CD4-positive, alpha-beta T cell treated with Interleukin-2 at 100 ng/mL for 4 hours (primary cell): ENCODE results near the gene WDR93.
"Not testable (repeated sequence)": the region's sequence is repeated elsewhere in the genome, so short reads cannot be mapped to it uniquely, and the experiment has no call there.

Source experiments
- DNase-seq: peaks from one replicate; pipeline ENCODE4 v3.0.0-alpha.2; 2020; ENCODE audit warnings: low spot score

WDR93 gene

GRCh38 chr15:89772932-89773583 is 82.4 kb downstream of the WDR93 start:
- no peak for DNase-seq

- DNase-seq = no peak
Observed at GRCh38 chr15:89774492-89774891, 83.9 kb downstream of the WDR93 start.

GRCh38 chr15:89775815-89776214 is 85.2 kb downstream of the WDR93 start:
- DNase-seq = no peak

GRCh38 chr15:89776274-89777072 is 85.9 kb downstream of the WDR93 start, which contains the start of gene MESP2:
Gene MESP2 (plus strand): TSS chr15:89776332. CDS start chr15:89776358, 26 bp downstream.
- DNase-seq = peak; percentile 33

- no peak for DNase-seq
Observed at GRCh38 chr15:89777073-89777751, 86.6 kb downstream of the WDR93 start.

- no peak for DNase-seq
Observed at GRCh38 chr15:89777782-89778380, 87.3 kb downstream of the WDR93 start.

- DNase-seq = no peak
Observed at GRCh38 chr15:89778861-89779260, 88.2 kb downstream of the WDR93 start.

GRCh38 chr15:89780601-89781000 is 90.0 kb downstream of the WDR93 start:
- no peak for DNase-seq

GRCh38 chr15:89781055-89781454 is 90.4 kb downstream of the WDR93 start:
- no peak for DNase-seq

- DNase-seq = no peak
Observed at GRCh38 chr15:89781891-89782618, 91.4 kb downstream of the WDR93 start.

- DNase-seq = not testable (repeated sequence)
Observed at GRCh38 chr15:89782619-89782950, 92.0 kb downstream of the WDR93 start.

GRCh38 chr15:89783111-89783860 is 92.7 kb downstream of the WDR93 start:
- no peak for DNase-seq

GRCh38 chr15:89783861-89784685 is 93.5 kb downstream of the WDR93 start:
- DNase-seq = no peak

- DNase-seq = no peak
Observed at GRCh38 chr15:89784686-89784960, 94.0 kb downstream of the WDR93 start.

GRCh38 chr15:89785064-89785773 is 94.6 kb downstream of the WDR93 start:
- DNase-seq = no peak

GRCh38 chr15:89785774-89786140 is 95.1 kb downstream of the WDR93 start:
- DNase-seq = no peak

- DNase-seq = no peak
Observed at GRCh38 chr15:89787944-89788343, 97.3 kb downstream of the WDR93 start.

- not testable (repeated sequence) for DNase-seq
Observed at GRCh38 chr15:89788585-89788984, 98.0 kb downstream of the WDR93 start.

- DNase-seq = no peak
Observed at GRCh38 chr15:89790206-89790605, 99.6 kb downstream of the WDR93 start.

- DNase-seq = no peak
Observed at GRCh38 chr15:89790661-89791060, 100.0 kb downstream of the WDR93 start.
